Gastrocnemius medialis (tissue), 4 donors: ENCODE data around the gene COA8.

Experiments used
- POLR2A ChIP-seq, 2 donors: fragments of 450-650 bp; IDR thresholded peaks; one replicate each; pipeline ENCODE4 v1.6.1; 2017; ENCODE audit warnings: antibody characterized with exemption in 2 of 2, mild to moderate bottlenecking in 2 of 2, moderate library complexity in 2 of 2
- TF ChIP-seq, protein P1 (sequence below), 5 experiments: fragments of 450-650 bp in 3 of 5; fragments of 200-600 bp in 2 of 5; sonication (generic) in 2 of 5; IDR thresholded peaks in 4 of 5; conservative IDR thresholded peaks in 1 of 5; 1 replicate in 4 of 5; 2 replicates in 1 of 5; pipeline ENCODE4 v1.5.1; 2016 to 2019; ENCODE audit warnings: antibody characterized with exemption in 5 of 5, mild to moderate bottlenecking in 3 of 5, moderate library complexity in 3 of 5

GRCh38 chr14:103521438-103521950, 41.3 kb upstream of the COA8 start:
- TF ChIP-seq POLR2A (IDR thresholded peaks at IDR 0.05): no peak
- TF ChIP-seq, protein P1, sequence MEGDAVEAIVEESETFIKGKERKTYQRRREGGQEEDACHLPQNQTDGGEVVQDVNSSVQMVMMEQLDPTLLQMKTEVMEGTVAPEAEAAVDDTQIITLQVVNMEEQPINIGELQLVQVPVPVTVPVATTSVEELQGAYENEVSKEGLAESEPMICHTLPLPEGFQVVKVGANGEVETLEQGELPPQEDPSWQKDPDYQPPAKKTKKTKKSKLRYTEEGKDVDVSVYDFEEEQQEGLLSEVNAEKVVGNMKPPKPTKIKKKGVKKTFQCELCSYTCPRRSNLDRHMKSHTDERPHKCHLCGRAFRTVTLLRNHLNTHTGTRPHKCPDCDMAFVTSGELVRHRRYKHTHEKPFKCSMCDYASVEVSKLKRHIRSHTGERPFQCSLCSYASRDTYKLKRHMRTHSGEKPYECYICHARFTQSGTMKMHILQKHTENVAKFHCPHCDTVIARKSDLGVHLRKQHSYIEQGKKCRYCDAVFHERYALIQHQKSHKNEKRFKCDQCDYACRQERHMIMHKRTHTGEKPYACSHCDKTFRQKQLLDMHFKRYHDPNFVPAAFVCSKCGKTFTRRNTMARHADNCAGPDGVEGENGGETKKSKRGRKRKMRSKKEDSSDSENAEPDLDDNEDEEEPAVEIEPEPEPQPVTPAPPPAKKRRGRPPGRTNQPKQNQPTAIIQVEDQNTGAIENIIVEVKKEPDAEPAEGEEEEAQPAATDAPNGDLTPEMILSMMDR (IDR thresholded peaks at IDR 0.05 in 4 of 5, conservative IDR thresholded peaks at IDR 0.05 in 1 of 5): no peak
